Keratinocyte (primary cell): ENCODE measurements around the gene MRPS22.

ENCODE experiments used
- EZH2 ChIP-seq: IDR thresholded peaks from one replicate; pipeline ENCODE4 v1.6.1; 2012; ENCODE audit warnings: inconsistent platforms, mild to moderate bottlenecking, low read length, moderate library complexity
- TF ChIP-seq, protein P1 (sequence below), 3 experiments: IDR thresholded peaks in 1 of 3; conservative IDR thresholded peaks in 1 of 3; optimal IDR thresholded peaks in 1 of 3; 2 replicates in 2 of 3; 3 replicates in 1 of 3; pipeline versions ENCODE3 to v1.5.1; 2011; ENCODE audit warnings: low read length in 3 of 3, mild to moderate bottlenecking in 3 of 3, moderate library complexity in 2 of 3, control low read depth in 1 of 3, inconsistent platforms in 1 of 3; ENCODE audit not compliant: insufficient read depth in 2 of 3; ENCODE audit errors: extremely low read depth in 1 of 3

- TF ChIP-seq, protein P1, sequence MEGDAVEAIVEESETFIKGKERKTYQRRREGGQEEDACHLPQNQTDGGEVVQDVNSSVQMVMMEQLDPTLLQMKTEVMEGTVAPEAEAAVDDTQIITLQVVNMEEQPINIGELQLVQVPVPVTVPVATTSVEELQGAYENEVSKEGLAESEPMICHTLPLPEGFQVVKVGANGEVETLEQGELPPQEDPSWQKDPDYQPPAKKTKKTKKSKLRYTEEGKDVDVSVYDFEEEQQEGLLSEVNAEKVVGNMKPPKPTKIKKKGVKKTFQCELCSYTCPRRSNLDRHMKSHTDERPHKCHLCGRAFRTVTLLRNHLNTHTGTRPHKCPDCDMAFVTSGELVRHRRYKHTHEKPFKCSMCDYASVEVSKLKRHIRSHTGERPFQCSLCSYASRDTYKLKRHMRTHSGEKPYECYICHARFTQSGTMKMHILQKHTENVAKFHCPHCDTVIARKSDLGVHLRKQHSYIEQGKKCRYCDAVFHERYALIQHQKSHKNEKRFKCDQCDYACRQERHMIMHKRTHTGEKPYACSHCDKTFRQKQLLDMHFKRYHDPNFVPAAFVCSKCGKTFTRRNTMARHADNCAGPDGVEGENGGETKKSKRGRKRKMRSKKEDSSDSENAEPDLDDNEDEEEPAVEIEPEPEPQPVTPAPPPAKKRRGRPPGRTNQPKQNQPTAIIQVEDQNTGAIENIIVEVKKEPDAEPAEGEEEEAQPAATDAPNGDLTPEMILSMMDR (optimal IDR thresholded peaks at IDR 0.05 in 1 of 3, IDR thresholded peaks at IDR 0.05 in 1 of 3, conservative IDR thresholded peaks at IDR 0.05 in 1 of 3; ENCODE audit: extremely low read depth in 1 of 3, insufficient read depth in 2 of 3, low read length in 3 of 3) = no peak
- TF ChIP-seq EZH2 = no peak
These were observed 48.8 kb upstream of the MRPS22 start for GRCh38 chr3:139295040-139295439.
